IMR-90 (cell line): ENCODE results near the gene TSPAN31. TPM values are rescaled to one million over a fixed set of nuclear protein-coding genes. Genes with fewer than 3 reads are reported as not detected.
"Not testable (repeated sequence)": the region's sequence is repeated elsewhere in the genome, so short reads cannot be mapped to it uniquely, and the experiment has no call there.

Experiments
- ATAC-seq: fragments of 200-7000 bp; cut with Tn5 transposase; 2 replicates; pipeline ENCODE4 v1.9.1; 2020; ENCODE audit warnings: low read depth, mild to moderate bottlenecking, moderate library complexity
- BruUV-seq: library from RNA; stranded (reverse); fragments of 400-500 nt; replicated peaks from 2 replicates; lab custom pipeline; 2021; lab: Mats Ljungman, UMichigan
- CTCF ChIA-PET: fragments of 300-600 bp; formaldehyde crosslinking; extraction: SDS; loops from one replicate; lab custom pipeline; 2021; ENCODE audit warnings: antibody characterized with exemption; lab: Yijun Ruan, JAX
- POLR2A ChIA-PET: fragments of 300-600 bp; sonication (Branson Sonifier 250); formaldehyde crosslinking; loops from one replicate; lab custom pipeline; 2022; ENCODE audit warnings: antibody characterized with exemption; ENCODE audit not compliant: unreplicated experiment; lab: Charles Lee
- DNase-seq: peaks from one replicate; pipeline ENCODE4 v3.0.0; 2013
- H2AFZ ChIP-seq: replicated peaks from 2 replicates; pipeline ENCODE3; 2013; ENCODE audit warnings: low read length, mild to moderate bottlenecking; ENCODE audit not compliant: poor library complexity
- H2AK5ac ChIP-seq: 2 replicates; pipeline ENCODE4 v1.6.1; 2013; ENCODE audit warnings: low read depth, low read length, inconsistent platforms
- H2AK9ac ChIP-seq: replicated peaks from 2 replicates; pipeline ENCODE3; 2013; ENCODE audit warnings: mild to moderate bottlenecking, low read depth, low read length, moderate library complexity; ENCODE audit not compliant: poor library complexity
- H2BK120ac ChIP-seq: 2 replicates; pipeline ENCODE4 v1.6.1; 2013; ENCODE audit warnings: low read depth, low read length, inconsistent platforms
- H2BK15ac ChIP-seq: 3 replicates; pipeline ENCODE4 v1.6.1; 2013; ENCODE audit warnings: low read depth, low read length, inconsistent platforms
- H2BK20ac ChIP-seq: 2 replicates; pipeline ENCODE4 v1.6.1; 2013; ENCODE audit warnings: low read depth, mild to moderate bottlenecking, inconsistent platforms, low read length, moderate library complexity
- H2BK5ac ChIP-seq: 2 replicates; pipeline ENCODE4 v1.6.1; 2013; ENCODE audit warnings: mild to moderate bottlenecking, low read depth, low read length, inconsistent platforms; ENCODE audit not compliant: poor library complexity, severe bottlenecking
- H3K14ac ChIP-seq: replicated peaks from 2 replicates; pipeline ENCODE4 v1.6.1; 2013; ENCODE audit warnings: low read depth, low read length, inconsistent platforms
- H3K18ac ChIP-seq: 2 replicates; pipeline ENCODE4 v1.6.1; 2013; ENCODE audit warnings: low read depth, low read length, control low read depth
- H3K23ac ChIP-seq: 2 replicates; pipeline ENCODE4 v1.6.1; 2013; ENCODE audit warnings: low read depth, low read length, inconsistent platforms
- H3K27ac ChIP-seq: 2 replicates; pipeline ENCODE4 v1.5.1; 2013; ENCODE audit warnings: mild to moderate bottlenecking, control low read depth, low read length; ENCODE audit not compliant: insufficient read depth
- H3K27me3 ChIP-seq: 2 replicates; pipeline ENCODE4 v1.6.1; 2013; ENCODE audit warnings: low read length; ENCODE audit not compliant: control insufficient read depth, insufficient read depth
- H3K36me3 ChIP-seq: 2 replicates; pipeline ENCODE4 v1.6.1; 2013; ENCODE audit warnings: low read length, mixed read lengths; ENCODE audit not compliant: control insufficient read depth, insufficient read depth
- H3K4ac ChIP-seq: 2 replicates; pipeline ENCODE4 v1.6.1; 2013; ENCODE audit warnings: low read depth, low read length, inconsistent platforms
- H3K4me1 ChIP-seq: 2 replicates; pipeline ENCODE4 v1.6.1; 2013; ENCODE audit warnings: low read length, mixed read lengths; ENCODE audit not compliant: control insufficient read depth, insufficient read depth
- H3K4me2 ChIP-seq: 2 replicates; pipeline ENCODE4 v1.6.1; 2013; ENCODE audit warnings: low read depth, mild to moderate bottlenecking, control low read depth, low read length, moderate library complexity
- H3K4me3 ChIP-seq: 2 replicates; pipeline ENCODE4 v1.5.1; 2013; ENCODE audit warnings: low read depth, mild to moderate bottlenecking, control low read depth, low read length, moderate library complexity; ENCODE audit not compliant: insufficient read depth
- H3K56ac ChIP-seq: 2 replicates; pipeline ENCODE4 v1.6.1; 2013; ENCODE audit warnings: low read length, inconsistent platforms; ENCODE audit not compliant: insufficient read depth; ENCODE audit errors: extremely low read depth
- H3K79me1 ChIP-seq, 2 experiments: 2 replicates each; pipeline ENCODE4 v1.6.1; 2013; ENCODE audit warnings: low read length in 2 of 2, inconsistent platforms in 1 of 2, low read depth in 1 of 2
- H3K9ac ChIP-seq: 2 replicates; pipeline ENCODE4 v1.6.1; 2013; ENCODE audit warnings: low read depth, low read length, control low read depth
- H3K9me1 ChIP-seq: 2 replicates; pipeline ENCODE4 v1.6.1; 2013; ENCODE audit warnings: low read length, inconsistent platforms; ENCODE audit not compliant: insufficient read depth
- H3K9me3 ChIP-seq: 2 replicates; pipeline ENCODE4 v1.6.1; 2013; ENCODE audit warnings: low read length; ENCODE audit not compliant: control insufficient read depth, insufficient read depth
- H4K20me1 ChIP-seq: 2 replicates; pipeline ENCODE4 v1.6.1; 2013; ENCODE audit warnings: low read length, inconsistent platforms; ENCODE audit not compliant: insufficient read depth
- H4K5ac ChIP-seq: 2 replicates; pipeline ENCODE4 v1.6.1; 2013; ENCODE audit warnings: mild to moderate bottlenecking, low read depth, low read length, control low read depth
- H4K8ac ChIP-seq, 2 experiments: 2 replicates each; pipeline ENCODE4 v1.6.1; 2013; ENCODE audit warnings: low read depth in 2 of 2, low read length in 2 of 2, control low read depth in 1 of 2, inconsistent platforms in 1 of 2
- H4K91ac ChIP-seq: 2 replicates; pipeline ENCODE4 v1.6.1; 2013; ENCODE audit warnings: low read depth, low read length, inconsistent platforms; ENCODE audit not compliant: insufficient read depth
- WGBS, 2 experiments: methylation state at CpG; one replicate each; pipeline versions ENCODE4 v1.1.5 to v1.1.7; 2013; ENCODE audit warnings: missing lambda C conversion rate in 2 of 2; ENCODE audit not compliant: insufficient read length in 1 of 2; ENCODE audit errors: extremely low coverage in 2 of 2; 5-methylcytosine and 5-hydroxymethylcytosine counted together
- dilution Hi-C: fragments of 300-500 bp; cut with HindIII; formaldehyde crosslinking; loops from one replicate; pipeline ENCODE4 v1.14.3; 2018; ENCODE audit warnings: low sequenced_read_pairs; ENCODE audit not compliant: unreplicated experiment
- in situ Hi-C: fragments of 300-500 bp; cut with MboI; formaldehyde crosslinking; loops from 3 replicates; pipeline ENCODE4 v1.14.3; 2019; ENCODE audit warnings: low sequenced_read_pairs, inconsistent platforms, mixed read lengths
- intact Hi-C: fragments of 100-400 bp; cut with micrococcal nuclease; formaldehyde crosslinking; loops from 2 replicates; pipeline ENCODE4 v1.10.0; 2022
- polyA plus RNA-seq, 3 experiments: library from polyadenylated mRNA; depleted of rRNA; stranded (reverse); fragments of >200 nt; gene quantifications; 2 replicates each; pipeline ENCODE4 v1.2.3, GENCODE V29; 2012; ENCODE audit warnings: low replicate concordance in 1 of 3
- total RNA-seq: library from RNA; depleted of rRNA; stranded (reverse); fragments of >200 nt; gene quantifications from 2 replicates; pipeline ENCODE4 v1.2.3, GENCODE V29; 2012

The TSPAN31 gene
- total and polyA plus RNA-seq, 2 of the 4 experiments (the other 2 are of a cell fraction) = 12.3 to 71.2 TPM

DNA sequence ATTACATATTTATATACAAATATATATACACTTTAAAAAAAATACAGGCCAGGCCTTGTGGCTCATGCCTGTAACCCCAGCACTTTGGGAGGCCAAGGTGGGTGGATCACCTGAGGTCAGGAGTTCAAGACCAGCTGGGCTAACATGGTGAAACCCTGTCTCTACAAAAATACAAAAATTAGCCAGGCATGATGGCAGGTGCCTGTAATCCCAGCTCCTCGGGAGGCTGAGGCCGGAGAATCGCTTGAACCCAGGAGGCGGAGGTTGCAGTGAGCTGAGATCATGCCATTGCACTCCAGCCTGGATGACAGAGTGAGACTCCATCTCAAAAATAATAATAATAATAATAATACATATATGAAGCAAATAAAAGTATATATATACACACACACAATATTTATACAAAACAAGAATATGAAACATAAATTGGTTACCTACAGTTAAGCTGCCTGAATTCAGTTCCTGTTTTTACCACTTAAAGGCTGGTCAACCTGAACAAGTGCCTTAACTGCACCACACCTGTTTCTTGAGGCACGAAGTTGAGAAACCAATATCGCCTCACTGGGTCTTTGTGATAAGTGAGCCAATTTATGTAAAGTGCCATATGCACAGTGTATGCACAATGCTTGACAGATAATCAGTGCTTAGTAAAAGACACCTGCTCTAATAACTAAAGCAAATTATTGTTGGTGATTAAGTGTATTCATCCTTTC, 29.6 kb upstream of the TSPAN31 start:
- DNase-seq, H3K9me3 ChIP-seq, H3K79me1 ChIP-seq, H2AK9ac ChIP-seq, CTCF ChIA-PET, H3K27me3 ChIP-seq, H2BK120ac ChIP-seq, H3K9ac ChIP-seq, H3K4ac ChIP-seq, intact Hi-C loops, H3K56ac ChIP-seq, H3K14ac ChIP-seq, H2AK5ac ChIP-seq, H2BK15ac ChIP-seq, H3K23ac ChIP-seq, H2AFZ ChIP-seq, H2BK20ac ChIP-seq, H4K91ac ChIP-seq, H2BK5ac ChIP-seq, H3K9me1 ChIP-seq, H3K18ac ChIP-seq, H4K8ac ChIP-seq, H4K20me1 ChIP-seq, H4K5ac ChIP-seq, ATAC-seq, in situ Hi-C loops, H3K4me3 ChIP-seq, BruUV-seq, H3K27ac ChIP-seq, H3K4me1 ChIP-seq, H3K4me2 ChIP-seq, dilution Hi-C loops, POLR2A ChIA-PET: not testable (repeated sequence)
- no CpG with 5 or more reads among the region's 6 CpGs for WGBS, 2 experiments
- H3K36me3 ChIP-seq = peaks cover 45% of the 10 kb centered on the region
